Smooth muscle cell (in vitro differentiated cells): ENCODE results near the gene CSMD2. TPM values are rescaled to one million over a fixed set of nuclear protein-coding genes. Genes with fewer than 3 reads are reported as not detected.

ENCODE experiments used
- DNase-seq: peaks from one replicate; lab custom pipeline; 2025; ENCODE audit not compliant: unreplicated experiment; lab: John Stamatoyannopoulos, UW
- H2AFZ ChIP-seq: fragments of 200-600 bp; sonication (generic); 2 replicates; pipeline ENCODE4 v1.6.0; 2016; ENCODE audit warnings: antibody characterized with exemption, low read depth, mild to moderate bottlenecking
- H3F3A ChIP-seq: fragments of 200-600 bp; sonication (generic); 2 replicates; pipeline ENCODE4 v1.6.0; 2017; ENCODE audit warnings: antibody characterized with exemption, low read depth
- H3K27ac ChIP-seq: fragments of 200-600 bp; sonication (generic); 2 replicates; pipeline ENCODE4 v1.5.1; 2016; ENCODE audit warnings: low read depth, mild to moderate bottlenecking
- H3K27me3 ChIP-seq: fragments of 200-600 bp; sonication (generic); 2 replicates; pipeline ENCODE4 v1.6.1; 2016; ENCODE audit warnings: low read depth, mild to moderate bottlenecking
- H3K36me3 ChIP-seq: fragments of 200-600 bp; sonication (generic); 2 replicates; pipeline ENCODE4 v1.5.1; 2016; ENCODE audit warnings: low read depth
- H3K4me1 ChIP-seq: fragments of 200-600 bp; sonication (generic); 2 replicates; pipeline ENCODE4 v1.5.1; 2016; ENCODE audit warnings: low read depth
- H3K4me2 ChIP-seq: fragments of 200-600 bp; sonication (generic); 2 replicates; pipeline ENCODE4 v1.6.0; 2016; ENCODE audit warnings: mild to moderate bottlenecking
- H3K4me3 ChIP-seq: fragments of 200-600 bp; sonication (generic); 2 replicates; pipeline ENCODE4 v1.5.1; 2016; ENCODE audit warnings: mild to moderate bottlenecking
- H3K79me2 ChIP-seq: fragments of 200-600 bp; sonication (generic); 2 replicates; pipeline ENCODE4 v1.6.0; 2016; ENCODE audit warnings: low read depth, mild to moderate bottlenecking
- H3K9ac ChIP-seq: fragments of 200-600 bp; sonication (generic); 2 replicates; pipeline ENCODE4 v1.6.0; 2016; ENCODE audit warnings: low read depth
- H3K9me3 ChIP-seq: fragments of 200-600 bp; sonication (generic); replicated peaks from 2 replicates; pipeline ENCODE4 v1.5.1; 2016; ENCODE audit warnings: low read depth
- H4K20me1 ChIP-seq: fragments of 200-600 bp; sonication (generic); 2 replicates; pipeline ENCODE4 v1.6.0; 2016; ENCODE audit warnings: low read depth
- whole genome bisulfite sequencing: methylation state at CpG from one replicate; pipeline ENCODE4 v1.1.7; 2016; ENCODE audit warnings: low lambda C conversion rate; 5-methylcytosine and 5-hydroxymethylcytosine counted together
- polyA plus RNA-seq: library from polyadenylated mRNA; unstranded; fragments of >200 nt; fragmentation: Nextera tagmentation; extraction: Ambion mirVana; gene quantifications from 2 replicates; pipeline ENCODE4 v1.2.1, GENCODE V29; 2016
- total RNA-seq: library from RNA; depleted of rRNA; stranded (reverse); fragments of >200 nt; gene quantifications from 2 replicates; pipeline ENCODE4 v1.2.3, GENCODE V29; 2014
- TF ChIP-seq, protein P1 (sequence below): fragments of 200-600 bp; sonication (generic); IDR thresholded peaks from 2 replicates; pipeline ENCODE4 v1.5.1; 2017; ENCODE audit warnings: borderline replicate concordance, mild to moderate bottlenecking, antibody characterized with exemption; ENCODE audit not compliant: insufficient read depth, poor library complexity, severe bottlenecking

The CSMD2 gene
- total and polyA plus RNA-seq, 2 experiments from 2014 or later, result 0.65 to 1.8 TPM

DNA sequence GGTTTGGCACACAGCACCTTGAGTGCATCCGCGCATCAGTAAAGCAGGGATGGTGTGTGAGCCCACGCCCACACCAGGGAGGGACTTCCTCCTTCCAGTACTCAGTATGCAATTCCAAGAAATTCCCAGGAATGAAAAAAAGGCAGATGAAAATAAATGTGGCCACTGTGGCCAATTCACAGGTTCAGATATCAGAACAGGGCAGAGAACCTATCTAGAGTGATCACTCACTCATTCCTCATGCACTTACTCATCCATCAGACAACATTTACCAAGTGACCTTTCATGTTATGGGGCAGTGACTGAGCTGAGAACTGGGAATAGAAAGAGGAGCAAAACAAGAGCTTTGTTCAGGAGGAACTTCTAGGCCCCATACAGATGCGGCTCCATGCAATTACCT is 578.9 kb downstream of the CSMD2 start:
- Histone ChIP-seq H3K27ac (no peak overlapping the region), H3K9me3 (no peaks in the 10 kb centered on the region), H3K4me2 (no peak overlapping the region), H3F3A (no peaks in the 10 kb centered on the region), H3K36me3 (no peaks in the 10 kb centered on the region), H2AFZ (no peak overlapping the region), H4K20me1 (no peaks in the 10 kb centered on the region), H3K79me2 (no peaks in the 10 kb centered on the region), H3K27me3 (peaks cover 7% of the 10 kb centered on the region), H3K4me1 (no peaks in the 10 kb centered on the region), H3K9ac (no peak overlapping the region), H3K4me3 (no peak overlapping the region)
- 97% methylated on average over 4 of the region's 4 CpGs for WGBS
- TF ChIP-seq, protein P1, sequence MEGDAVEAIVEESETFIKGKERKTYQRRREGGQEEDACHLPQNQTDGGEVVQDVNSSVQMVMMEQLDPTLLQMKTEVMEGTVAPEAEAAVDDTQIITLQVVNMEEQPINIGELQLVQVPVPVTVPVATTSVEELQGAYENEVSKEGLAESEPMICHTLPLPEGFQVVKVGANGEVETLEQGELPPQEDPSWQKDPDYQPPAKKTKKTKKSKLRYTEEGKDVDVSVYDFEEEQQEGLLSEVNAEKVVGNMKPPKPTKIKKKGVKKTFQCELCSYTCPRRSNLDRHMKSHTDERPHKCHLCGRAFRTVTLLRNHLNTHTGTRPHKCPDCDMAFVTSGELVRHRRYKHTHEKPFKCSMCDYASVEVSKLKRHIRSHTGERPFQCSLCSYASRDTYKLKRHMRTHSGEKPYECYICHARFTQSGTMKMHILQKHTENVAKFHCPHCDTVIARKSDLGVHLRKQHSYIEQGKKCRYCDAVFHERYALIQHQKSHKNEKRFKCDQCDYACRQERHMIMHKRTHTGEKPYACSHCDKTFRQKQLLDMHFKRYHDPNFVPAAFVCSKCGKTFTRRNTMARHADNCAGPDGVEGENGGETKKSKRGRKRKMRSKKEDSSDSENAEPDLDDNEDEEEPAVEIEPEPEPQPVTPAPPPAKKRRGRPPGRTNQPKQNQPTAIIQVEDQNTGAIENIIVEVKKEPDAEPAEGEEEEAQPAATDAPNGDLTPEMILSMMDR, result no peak
- no peak for DNase-seq

- Histone ChIP-seq H3K27ac (no peak overlapping the region), H3K9ac (no peak overlapping the region), H3K27me3 (peaks cover 7% of the 10 kb centered on the region), H3K79me2 (no peaks in the 10 kb centered on the region), H3K4me3 (no peak overlapping the region), H3K36me3 (no peaks in the 10 kb centered on the region), H3K4me1 (no peaks in the 10 kb centered on the region), H3F3A (no peaks in the 10 kb centered on the region), H3K4me2 (no peak overlapping the region), H3K9me3 (no peaks in the 10 kb centered on the region), H4K20me1 (no peaks in the 10 kb centered on the region), H2AFZ (no peak overlapping the region)
- DNase-seq, result no peak
- 80% methylated on average over 6 of the region's 6 CpGs for WGBS
- TF ChIP-seq, protein P1, result no peak
Measured at GRCh38 chr1:33583567-33583966, 581.5 kb downstream of the CSMD2 start.

GRCh38 chr1:33578557-33579448 is 586.2 kb downstream of the CSMD2 start:
- Histone ChIP-seq H3K36me3 (no peaks in the 10 kb centered on the region), H3F3A (no peaks in the 10 kb centered on the region), H3K9ac (no peak overlapping the region), H4K20me1 (no peaks in the 10 kb centered on the region), H3K9me3 (no peaks in the 10 kb centered on the region), H3K27me3 (no peaks in the 10 kb centered on the region), H2AFZ (no peak overlapping the region), H3K4me3 (no peak overlapping the region), H3K4me1 (no peaks in the 10 kb centered on the region), H3K27ac (no peak overlapping the region), H3K4me2 (no peak overlapping the region), H3K79me2 (no peaks in the 10 kb centered on the region)
- 85% methylated on average over 15 of the region's 16 CpGs for WGBS
- DNase-seq, result no peak
- TF ChIP-seq, protein P1, result no peak
